HG03565 (cell line): ENCODE results near the gene C8A.

Source experiments
- ATAC-seq: cut with Tn5 transposase; IDR thresholded peaks from one replicate; pipeline ENCODE4 v1.9.1; 2021; ENCODE audit warnings: mild to moderate bottlenecking, moderate library complexity; ENCODE audit not compliant: unreplicated experiment

Gene C8A

GRCh38 chr1:56964349-56965017 lies 109.9 kb downstream of the C8A start:
- no peak for ATAC-seq

GRCh38 chr1:56965191-56965590 lies 110.6 kb downstream of the C8A start:
- ATAC-seq = no peak

DNA sequence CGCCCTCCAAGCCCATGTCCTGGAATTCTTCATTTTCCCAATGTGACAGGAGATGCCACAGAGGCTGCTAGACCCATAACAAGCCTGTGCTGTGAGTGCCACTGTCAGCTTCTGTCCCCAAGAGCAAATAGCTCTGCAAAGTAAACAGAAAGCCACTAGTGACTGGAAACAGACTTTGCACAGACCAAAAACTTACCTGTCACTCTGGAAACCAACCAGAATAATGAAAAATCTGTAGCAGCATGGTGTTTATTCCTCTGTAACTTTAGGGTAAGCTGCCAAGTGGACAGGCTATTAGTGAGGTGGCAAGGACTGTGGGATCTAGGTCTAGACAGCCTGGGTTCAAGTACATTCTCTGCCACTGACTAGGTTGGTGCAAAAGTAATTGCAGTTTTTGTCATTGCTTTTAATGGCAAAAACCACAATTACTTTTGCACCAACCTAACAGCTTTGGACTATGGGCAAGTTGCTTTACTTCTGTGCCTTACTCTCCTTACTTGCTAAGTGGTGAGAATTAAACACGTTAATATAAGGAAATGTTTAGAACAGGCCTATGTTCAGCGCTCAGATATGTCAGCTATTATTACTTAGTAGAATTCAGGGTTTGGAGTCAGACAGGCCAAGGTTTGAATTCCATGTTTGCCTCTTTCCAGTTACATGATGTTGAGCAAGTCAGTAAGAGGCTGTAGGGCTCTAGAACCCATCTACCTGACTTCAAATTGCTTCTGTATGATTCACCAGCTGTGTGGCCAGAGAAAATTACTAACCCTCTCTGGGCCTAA lies 111.5 kb downstream of the C8A start, which contains the start of gene C8B:
Gene C8B (minus strand): TSS at position 100 of the 782 bp plus-strand sequence. CDS start 67 bp downstream, at position 33.
- no peak for ATAC-seq

DNA sequence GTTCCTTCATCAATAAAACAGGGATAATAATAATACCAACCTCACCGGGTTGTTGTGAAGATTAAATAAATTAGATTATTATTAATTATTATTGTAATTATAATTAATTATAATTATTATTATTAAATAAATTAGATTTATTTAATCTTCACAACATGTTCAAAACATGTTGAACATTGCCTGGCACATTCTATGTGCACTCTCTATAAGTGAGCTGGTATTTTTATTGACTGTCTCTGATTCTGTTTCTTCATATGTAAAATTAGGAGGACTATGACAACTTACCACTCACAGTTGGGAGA lies 112.1 kb downstream of the C8A start:
- no peak for ATAC-seq

- no peak for ATAC-seq
Measured at GRCh38 chr1:56967355-56967754, 112.8 kb downstream of the C8A start.
